Cardiac fibroblast (primary cell): ENCODE results near the gene INHBB.
"Not testable (repeated sequence)": the region's sequence is repeated elsewhere in the genome, so short reads cannot be mapped to it uniquely, and the experiment has no call there.

Source experiments
- DNase-seq, 2 donors: peaks; one replicate each; pipeline versions ENCODE4 v3.0.0 to v3.0.0-alpha.2; 2010; ENCODE audit warnings: low read depth in 2 of 2
- H3K4me3 ChIP-seq, 2 donors: replicated peaks in 1 of 2; 1 replicate in 1 of 2; 2 replicates in 1 of 2; pipeline ENCODE4 v1.5.1; 2011; ENCODE audit warnings: low read depth in 2 of 2, low read length in 2 of 2, mild to moderate bottlenecking in 2 of 2, moderate library complexity in 1 of 2
- CTCF ChIP-seq: IDR thresholded peaks from one replicate; pipeline ENCODE4 v1.5.1; 2011; ENCODE audit warnings: low read depth, mild to moderate bottlenecking, low read length, inconsistent platforms

Gene INHBB

GRCh38 chr2:120384486-120385354 is 38.8 kb downstream of the INHBB start:
- no peak overlapping the region for H3K4me3 ChIP-seq
- DNase-seq: no peak
- TF ChIP-seq CTCF: no peak

DNA sequence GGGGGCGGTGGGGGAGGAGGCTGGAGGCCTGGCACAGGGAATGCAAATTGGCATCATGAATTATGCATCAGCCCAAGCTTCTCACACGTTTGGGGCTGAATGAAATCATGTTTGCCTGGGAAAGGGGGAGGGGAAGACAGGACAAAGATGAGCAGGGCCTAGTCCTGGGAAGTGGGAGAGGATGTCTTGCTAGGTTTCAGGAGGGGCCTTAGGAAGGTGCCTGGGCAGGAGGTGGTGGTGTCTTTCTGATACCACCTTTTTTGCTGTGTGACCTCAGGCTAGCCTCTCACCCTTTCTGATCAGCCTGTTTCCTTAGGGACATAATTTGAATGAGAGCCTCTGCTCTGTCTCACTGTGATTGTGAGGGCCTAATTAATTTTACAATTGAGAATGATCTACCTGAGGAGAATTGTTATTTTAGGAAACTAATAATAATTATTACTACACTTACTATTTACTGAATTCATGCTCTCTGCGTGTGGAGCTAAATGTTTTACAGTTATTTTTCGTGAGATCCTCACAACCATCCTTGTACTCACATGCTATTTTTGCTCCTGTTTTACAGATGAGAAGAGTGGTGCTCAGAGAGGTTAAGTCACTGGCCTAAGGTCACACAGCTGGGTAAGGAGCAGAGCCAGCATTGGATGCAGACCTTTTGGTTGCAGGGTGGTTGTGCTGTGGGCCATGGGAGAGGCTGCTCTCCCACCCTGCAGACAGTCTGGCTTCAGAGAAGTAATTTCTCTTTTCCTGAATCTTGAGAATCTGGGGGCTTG is 39.6 kb downstream of the INHBB start:
- no peak for TF ChIP-seq CTCF
- no peak overlapping the region for H3K4me3 ChIP-seq

DNA sequence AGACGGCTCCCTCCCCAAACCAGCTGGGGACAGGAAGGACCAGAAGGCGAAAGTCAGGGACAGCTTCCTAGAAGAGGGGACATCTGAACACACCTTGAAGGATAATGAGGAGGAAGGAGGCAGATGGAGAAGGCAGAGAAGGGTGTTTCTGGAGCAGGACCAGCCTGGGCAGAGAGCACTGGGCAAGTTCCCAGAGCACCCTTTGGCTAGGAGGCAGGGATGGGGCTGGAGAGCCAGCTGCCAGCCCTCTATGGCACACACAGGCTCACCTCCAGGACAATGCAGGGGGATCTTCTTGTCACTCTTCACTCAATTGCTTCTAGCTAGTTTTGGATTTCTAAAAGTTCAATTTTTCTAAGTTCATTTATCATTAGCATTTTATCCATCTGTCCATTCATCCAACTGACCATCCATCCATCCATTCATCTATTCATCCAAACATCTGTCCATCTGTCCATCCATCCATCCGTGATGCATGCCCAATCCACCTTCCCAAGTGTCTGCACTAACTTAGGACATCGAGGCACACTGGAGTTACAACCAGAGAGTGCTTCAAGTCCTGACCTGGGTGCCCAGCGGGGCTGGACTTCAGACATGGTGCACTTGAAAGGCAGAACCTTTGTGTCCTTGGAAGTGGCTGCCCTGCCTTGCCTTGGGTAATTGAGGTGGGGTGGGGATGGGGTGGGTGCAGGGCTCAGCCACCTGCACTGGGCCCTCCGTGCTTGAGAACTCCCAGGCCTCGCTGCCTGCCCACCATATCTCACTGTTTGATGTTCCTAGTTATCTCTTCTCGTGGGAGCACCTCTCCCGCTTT is 42.5 kb downstream of the INHBB start:
- TF ChIP-seq CTCF: no peak
- H3K4me3 ChIP-seq: no peak overlapping the region
- DNase-seq: no peak

More for the DNA sequence above, 39.6 kb downstream of the INHBB start:
- no peak for DNase-seq

- DNase-seq: no peak
- no peak overlapping the region for H3K4me3 ChIP-seq
- no peak for TF ChIP-seq CTCF
These were observed 43.1 kb downstream of the INHBB start for GRCh38 chr2:120389036-120389391.

- H3K4me3 ChIP-seq: no peak overlapping the region
- no peak for TF ChIP-seq CTCF
- DNase-seq: no peak
These were observed 44.6 kb downstream of the INHBB start for GRCh38 chr2:120390381-120391055.

GRCh38 chr2:120391382-120391781 is 45.4 kb downstream of the INHBB start:
- H3K4me3 ChIP-seq, DNase-seq: not testable (repeated sequence)
